Measurements from ENCODE around the gene CCNI.

- TF ChIP-seq CTCF (conservative IDR thresholded peaks at IDR 0.05): no peak
- no peak for TF ChIP-seq ZFX (IDR thresholded peaks at IDR 0.05)
These were observed 10.4 kb downstream of the CCNI start for GRCh38 chr4:77065382-77065781.
